Activated T-helper 1 cell treated with anti-CD3 and anti-CD28 coated beads, Interleukin-12 subunit alpha, Interleukin-12 subunit beta, Interleukin-2, Interleukin-4 antibody, amounts not matched to agents 30 ng/mL and 10 ng/mL and 1 ng/mL, durations not matched to agents 14 hours and 24 hours and 36 hours (primary cell): ENCODE results near the gene AP3D1. TPM values are rescaled to one million over a fixed set of nuclear protein-coding genes. Genes with fewer than 3 reads are reported as not detected.
A peak's percentile ranks its signal among the peaks of the same experiment; 100 is the strongest.

Source experiments
- DNase-seq: peaks from one replicate; pipeline ENCODE4 v3.0.0; 2021; ENCODE audit warnings: low spot score
- H3K27ac Mint-ChIP-seq: one replicate; pipeline ENCODE4 v1.8.0; 2021; ENCODE audit warnings: mild to moderate bottlenecking, mixed read lengths
- H3K27me3 Mint-ChIP-seq: one replicate; pipeline ENCODE4 v1.8.0; 2022; ENCODE audit warnings: mild to moderate bottlenecking, moderate library complexity, mixed read lengths; ENCODE audit not compliant: insufficient read depth
- H3K36me3 Mint-ChIP-seq: one replicate; pipeline ENCODE4 v1.8.0; 2021; ENCODE audit warnings: low read depth, mixed read lengths
- H3K4me1 Mint-ChIP-seq: one replicate; pipeline ENCODE4 v1.8.0; 2021; ENCODE audit warnings: low read depth, mixed read lengths
- H3K4me3 Mint-ChIP-seq: one replicate; pipeline ENCODE4 v1.8.0; 2021; ENCODE audit warnings: mild to moderate bottlenecking, moderate library complexity, mixed read lengths
- H3K9me3 Mint-ChIP-seq: one replicate; pipeline ENCODE4 v1.8.0; 2021; ENCODE audit warnings: mixed read lengths
- intact Hi-C: fragments of 100-400 bp; cut with micrococcal nuclease; formaldehyde crosslinking; loops from one replicate; pipeline ENCODE4 v1.15.1; 2024
- total RNA-seq: library from RNA; stranded (reverse); gene quantifications from 2 replicates; pipeline ENCODE4 v1.2.3, GENCODE V29; 2022

Gene AP3D1
- total RNA-seq, 1 donor from 2014 or later, result 124 TPM

- Mint-ChIP-seq H3K4me3 (no peak overlapping the region), H3K27me3 (no peaks in the 10 kb centered on the region), H3K27ac (peak overlapping the region; percentile 52), H3K4me1 (peaks cover 15% of the 10 kb centered on the region), H3K9me3 (no peaks in the 10 kb centered on the region), H3K36me3 (peaks cover 38% of the 10 kb centered on the region)
- DNase-seq, result no peak
- intact Hi-C loops, result no loop called here
These were observed 78.4 kb downstream of the AP3D1 start for GRCh38 chr19:2072757-2073551.

GRCh38 chr19:2070986-2071673 is 80.2 kb downstream of the AP3D1 start:
- Mint-ChIP-seq H3K9me3 (no peaks in the 10 kb centered on the region), H3K36me3 (peaks cover 36% of the 10 kb centered on the region), H3K27ac (peak overlapping the region; percentile 31), H3K27me3 (no peaks in the 10 kb centered on the region), H3K4me1 (peaks cover 15% of the 10 kb centered on the region), H3K4me3 (no peak overlapping the region)
- no peak for DNase-seq
- intact Hi-C loops, result no loop called here

DNA sequence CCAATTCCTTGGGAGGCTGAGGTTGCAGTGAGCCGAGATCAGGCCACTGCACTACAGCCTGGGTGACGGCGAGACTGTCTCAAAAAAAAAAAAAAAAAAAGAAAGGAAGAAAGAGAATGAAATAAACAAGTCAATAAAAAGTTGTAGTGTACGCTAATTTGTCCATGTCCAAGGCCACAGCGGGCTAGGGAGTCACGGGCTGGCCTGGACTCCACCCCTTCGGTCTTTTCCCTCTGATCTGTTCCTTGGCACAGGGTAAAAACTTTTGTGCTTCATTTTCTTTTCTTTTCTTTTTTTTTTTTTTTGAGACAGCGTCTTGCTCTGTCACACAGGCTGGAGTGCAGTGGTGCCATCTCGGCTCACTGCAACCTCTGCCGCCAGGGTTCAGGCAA is 80.9 kb downstream of the AP3D1 start:
- H3K4me1 Mint-ChIP-seq, result peaks cover 15% of the 10 kb centered on the region
- H3K4me3 Mint-ChIP-seq, result no peak overlapping the region
- peaks cover 32% of the 10 kb centered on the region for H3K36me3 Mint-ChIP-seq
- peak overlapping the region; percentile 44 for H3K27ac Mint-ChIP-seq
- DNase-seq, result no peak
- intact Hi-C loops, result no loop called here
- H3K9me3 Mint-ChIP-seq, result no peaks in the 10 kb centered on the region
- no peaks in the 10 kb centered on the region for H3K27me3 Mint-ChIP-seq

DNA sequence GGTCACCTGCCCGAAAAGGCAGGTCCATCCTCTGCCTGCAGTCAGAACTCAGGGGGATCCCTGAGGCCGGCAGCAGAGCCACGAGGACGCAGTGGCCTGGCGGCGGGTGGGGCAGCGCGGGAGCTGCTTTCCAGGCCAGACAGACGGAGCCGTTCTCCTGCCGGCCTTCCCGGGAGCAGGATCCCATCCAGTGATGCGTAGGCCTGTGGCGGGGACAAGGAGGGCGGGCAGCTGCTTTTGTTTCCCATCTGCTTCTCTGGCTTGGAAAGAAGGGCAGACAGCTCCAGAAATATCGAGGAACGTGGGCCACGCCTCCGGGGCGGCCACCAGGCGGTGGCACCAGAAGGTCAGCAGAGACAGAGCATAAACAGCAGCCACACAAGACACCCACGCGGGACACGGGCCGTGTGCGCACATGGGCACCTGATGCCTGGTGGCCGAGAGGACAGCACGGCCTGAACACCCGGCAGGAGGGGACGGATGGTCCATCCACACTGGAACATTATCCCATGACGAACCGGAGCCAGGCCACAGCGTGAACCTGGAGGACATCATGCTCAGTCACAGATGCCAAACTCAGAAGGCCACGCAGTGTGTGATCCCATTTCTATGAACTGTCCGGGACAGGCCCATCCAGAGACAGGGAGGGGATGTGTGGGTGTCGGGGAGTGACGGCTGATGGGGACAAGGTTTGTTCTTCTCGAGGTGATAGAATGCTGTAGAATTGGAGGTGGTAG is 86.4 kb downstream of the AP3D1 start:
- no peaks in the 10 kb centered on the region for H3K27me3 Mint-ChIP-seq
- DNase-seq, result no peak
- no peak overlapping the region for H3K27ac Mint-ChIP-seq
- H3K36me3 Mint-ChIP-seq, result peaks cover 5% of the 10 kb centered on the region
- H3K4me1 Mint-ChIP-seq, result peaks cover 20% of the 10 kb centered on the region
- intact Hi-C loops, result no loop called here
- no peak overlapping the region for H3K4me3 Mint-ChIP-seq
- no peaks in the 10 kb centered on the region for H3K9me3 Mint-ChIP-seq

DNA sequence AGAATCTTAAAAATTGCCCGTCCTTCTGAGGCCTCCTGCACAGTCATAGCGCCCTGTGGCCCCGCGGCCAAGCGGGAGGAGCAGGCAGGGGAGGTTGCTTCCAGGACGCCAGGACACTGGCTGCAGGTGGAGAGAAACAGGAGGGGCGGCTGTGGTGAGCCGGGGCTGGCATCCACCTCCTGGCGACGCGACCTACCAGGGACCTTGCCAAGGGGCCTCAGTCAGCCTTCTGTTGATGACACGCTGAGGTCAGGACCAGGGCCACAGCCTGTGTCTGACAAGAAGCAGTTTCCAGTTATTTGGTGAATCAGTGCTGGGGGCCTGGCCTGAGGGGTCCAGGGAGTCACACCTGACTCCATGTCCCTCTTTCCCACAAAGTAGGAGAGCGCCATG is 87.0 kb downstream of the AP3D1 start:
- intact Hi-C loops, result no loop called here

DNA sequence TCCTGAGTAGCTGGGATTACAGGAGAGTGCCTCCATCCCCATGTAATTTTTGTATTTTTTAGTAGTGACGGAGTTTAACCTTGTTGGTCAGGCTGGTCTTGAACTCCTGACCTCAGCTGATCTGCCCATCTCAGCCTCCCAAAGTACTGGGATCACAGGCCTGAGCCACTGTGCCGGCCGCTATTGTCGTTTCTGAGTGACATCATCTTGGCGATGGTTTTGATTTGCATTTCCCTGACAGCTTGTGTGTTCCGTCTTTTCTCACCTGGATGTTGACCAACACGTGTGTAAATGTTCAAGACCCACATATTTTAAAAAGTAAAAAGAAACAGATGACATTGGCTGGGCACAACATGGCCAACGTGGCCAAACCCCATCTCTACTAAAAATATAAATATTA is 87.5 kb downstream of the AP3D1 start:
- intact Hi-C loops, result no loop called here
- no peaks in the 10 kb centered on the region for H3K36me3 Mint-ChIP-seq

More for the DNA sequence above, 87.0 kb downstream of the AP3D1 start:
- Mint-ChIP-seq H3K4me1 (peaks cover 17% of the 10 kb centered on the region), H3K9me3 (no peaks in the 10 kb centered on the region), H3K27ac (no peak overlapping the region), H3K4me3 (no peak overlapping the region), H3K27me3 (no peaks in the 10 kb centered on the region), H3K36me3 (no peaks in the 10 kb centered on the region)
- DNase-seq, result no peak

DNA sequence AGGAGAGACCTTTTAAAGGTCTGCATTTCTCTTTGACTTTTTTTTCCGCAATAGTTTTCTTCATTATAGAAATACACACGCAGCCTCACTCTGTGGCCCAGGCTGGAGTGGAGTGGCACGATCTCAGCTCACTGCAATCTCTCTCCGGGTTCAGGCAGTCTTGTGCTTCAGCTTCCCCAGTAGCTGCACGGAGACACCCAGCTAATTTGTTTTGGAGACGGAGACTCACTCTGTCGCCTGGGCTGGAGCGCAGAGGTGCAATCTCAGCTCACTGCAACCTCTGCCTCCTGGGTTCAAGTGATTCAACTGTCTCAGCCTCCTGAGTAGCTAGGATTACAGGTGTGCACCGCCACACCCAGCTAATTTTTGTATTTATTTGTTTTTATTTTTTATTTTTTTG is 88.6 kb downstream of the AP3D1 start:
- Mint-ChIP-seq H3K9me3 (no peaks in the 10 kb centered on the region), H3K27ac (peak overlapping the region; percentile 92), H3K27me3 (no peaks in the 10 kb centered on the region), H3K4me1 (peaks cover 17% of the 10 kb centered on the region), H3K36me3 (no peaks in the 10 kb centered on the region), H3K4me3 (peak overlapping the region; percentile 89)
- no peak for DNase-seq
- intact Hi-C loops, result no loop called here

More for the DNA sequence above, 87.5 kb downstream of the AP3D1 start:
- H3K9me3 Mint-ChIP-seq, result no peaks in the 10 kb centered on the region
- H3K4me1 Mint-ChIP-seq, result peaks cover 17% of the 10 kb centered on the region
- H3K27ac Mint-ChIP-seq, result peak overlapping the region; percentile 23
- H3K27me3 Mint-ChIP-seq, result no peaks in the 10 kb centered on the region
- no peak for DNase-seq
- no peak overlapping the region for H3K4me3 Mint-ChIP-seq

GRCh38 chr19:2062389-2062729 is 89.0 kb downstream of the AP3D1 start:
- Mint-ChIP-seq H3K4me1 (peaks cover 17% of the 10 kb centered on the region), H3K4me3 (peak overlapping the region; percentile 89), H3K27me3 (no peaks in the 10 kb centered on the region), H3K36me3 (no peaks in the 10 kb centered on the region), H3K9me3 (no peaks in the 10 kb centered on the region), H3K27ac (peak overlapping the region; percentile 92)
- DNase-seq, result no peak
- intact Hi-C loops, result no loop called here

- H3K27ac Mint-ChIP-seq, result peak overlapping the region; percentile 92
- no peaks in the 10 kb centered on the region for H3K27me3 Mint-ChIP-seq
- H3K9me3 Mint-ChIP-seq, result no peaks in the 10 kb centered on the region
These were observed 89.6 kb downstream of the AP3D1 start for GRCh38 chr19:2061495-2062388.

GRCh38 chr19:2060884-2061494 is 90.4 kb downstream of the AP3D1 start:
- Mint-ChIP-seq H3K4me3 (peak overlapping the region; percentile 95), H3K36me3 (no peaks in the 10 kb centered on the region), H3K27ac (peak overlapping the region; percentile 99), H3K9me3 (no peaks in the 10 kb centered on the region), H3K4me1 (peaks cover 17% of the 10 kb centered on the region), H3K27me3 (no peaks in the 10 kb centered on the region)
- intact Hi-C loops, result loop anchor here (1.0 to 2.0 kb wide), 6 partner anchors 10 to 164 kb away; partner anchors contain the start of genes IZUMO4, MKNK2 and MOB3A
- DNase-seq, result no peak

More at GRCh38 chr19:2061495-2062388, 89.6 kb downstream of the AP3D1 start:
- Mint-ChIP-seq H3K36me3 (no peaks in the 10 kb centered on the region), H3K4me1 (peaks cover 17% of the 10 kb centered on the region), H3K4me3 (peak overlapping the region; percentile 89)
- intact Hi-C loops, result loop anchor here (1.0 to 2.0 kb wide), 5 partner anchors 10 to 165 kb away; partner anchors contain the start of genes IZUMO4, MKNK2 and MOB3A
- peak; percentile 99 for DNase-seq

DNA sequence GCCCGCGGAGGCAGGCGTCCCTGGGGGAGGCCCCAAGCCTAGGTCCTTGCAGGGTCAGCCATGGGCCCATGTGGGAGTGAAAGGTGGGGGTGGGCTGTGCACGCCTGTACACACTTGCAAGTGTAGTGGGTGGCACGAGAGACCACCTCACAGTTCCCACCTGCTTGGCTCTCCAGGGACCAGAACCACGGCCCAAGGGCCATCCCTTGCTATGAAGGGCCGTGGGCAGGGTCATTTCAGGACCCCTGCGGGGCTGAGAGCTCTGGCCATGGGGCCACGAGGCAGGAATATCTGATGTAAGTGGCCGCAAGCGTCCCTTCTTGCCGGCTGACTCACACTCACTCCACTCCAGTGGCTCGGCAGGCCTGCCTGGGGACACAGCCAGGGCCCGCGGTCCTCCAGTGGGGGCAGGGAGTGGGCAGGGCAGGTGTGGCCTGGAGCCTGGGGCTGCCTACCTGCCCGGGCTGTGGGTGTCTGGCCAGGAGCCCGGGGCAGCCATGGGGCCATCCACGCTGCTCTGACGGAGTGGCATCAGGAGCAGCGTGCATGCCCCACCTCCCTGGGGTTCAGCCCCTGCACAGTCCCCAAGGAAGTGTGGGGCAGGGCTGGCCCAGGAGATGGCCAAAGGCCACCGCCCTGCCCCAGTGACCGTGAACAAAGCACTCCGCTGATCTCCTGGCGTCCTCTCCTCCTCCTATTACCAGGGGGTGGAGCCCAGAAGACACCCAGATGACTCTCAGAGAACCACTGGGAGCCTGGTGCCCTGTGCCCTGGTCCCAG is 91.8 kb downstream of the AP3D1 start:
- H3K36me3 Mint-ChIP-seq, result no peaks in the 10 kb centered on the region
- no peaks in the 10 kb centered on the region for H3K9me3 Mint-ChIP-seq
- peak overlapping the region; percentile 99 for H3K27ac Mint-ChIP-seq
- intact Hi-C loops, result loop anchor here (1.0 to 2.0 kb wide), 2 partner anchors 26 to 163 kb away; no protein-coding TSS in a partner anchor
- H3K4me3 Mint-ChIP-seq, result peak overlapping the region; percentile 95
- H3K27me3 Mint-ChIP-seq, result no peaks in the 10 kb centered on the region
- peaks cover 28% of the 10 kb centered on the region for H3K4me1 Mint-ChIP-seq
- DNase-seq, result no peak
